Measurements from ENCODE around the gene PLXNA4.

The PLXNA4 gene

DNA sequence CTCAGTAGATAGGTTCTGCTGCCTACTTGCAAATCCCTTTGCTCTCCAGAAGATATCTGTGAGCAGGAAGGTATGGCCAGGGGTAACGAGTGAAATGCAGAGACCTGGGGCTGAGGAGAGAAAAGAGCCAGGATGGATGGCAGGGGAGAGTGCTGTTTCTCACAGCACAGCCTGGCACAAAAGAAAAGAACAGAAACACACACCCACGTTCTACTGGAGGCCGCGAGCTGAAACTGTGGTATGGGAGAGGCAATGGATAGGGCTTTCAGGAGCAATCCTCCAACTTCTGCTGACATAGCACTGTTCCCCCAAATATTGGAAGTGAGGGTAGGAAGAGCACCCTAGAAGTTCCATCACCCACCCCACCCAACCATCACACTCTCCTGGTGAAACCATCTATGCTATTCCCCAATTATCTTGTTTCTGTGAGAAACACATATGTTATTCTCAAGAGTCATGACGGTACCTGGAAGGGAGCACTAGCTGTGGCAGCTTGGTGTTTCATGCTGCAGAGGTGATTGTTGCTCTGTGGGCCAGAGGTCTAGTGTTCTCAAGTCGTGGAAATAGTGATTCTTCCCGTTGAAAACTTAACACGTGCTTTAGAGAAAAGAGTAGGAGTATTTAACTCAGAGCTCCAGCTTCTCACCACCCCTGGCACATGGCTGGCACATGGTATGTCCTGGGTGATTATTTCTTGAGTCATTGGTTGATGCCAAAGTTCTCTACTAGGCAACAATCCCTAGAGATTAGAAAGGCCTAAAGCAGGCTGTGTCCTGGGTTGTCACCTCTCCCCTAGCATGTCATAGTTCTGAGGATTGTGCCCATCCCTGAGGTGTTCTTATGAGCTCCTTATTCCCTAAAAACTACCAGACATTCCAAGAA is 198.3 kb downstream of the PLXNA4 start:
- no peaks in the 10 kb centered on the region for H3K9me2 ChIP-seq (replicated peaks; ENCODE audit: control insufficient read depth, low read length)
- no peaks in the 10 kb centered on the region for H3K79me2 ChIP-seq (ENCODE audit: control insufficient read depth, low read length)
- no peaks in the 10 kb centered on the region for H4K20me1 ChIP-seq (ENCODE audit: control insufficient read depth, insufficient read depth, low read depth, low read length)
- no peak overlapping the region for H3K4me3 ChIP-seq (ENCODE audit: low read length)
- H3K27me3 ChIP-seq (ENCODE audit: control insufficient read depth, low read length), result no peaks in the 10 kb centered on the region; the same call in 1 of the 2 replicates
- no peaks in the 10 kb centered on the region for H3K4me1 ChIP-seq (ENCODE audit: control insufficient read depth, low read length)
- no peaks in the 10 kb centered on the region for H3K9me3 ChIP-seq (ENCODE audit: control insufficient read depth, insufficient read depth, low read length)
- no peaks in the 10 kb centered on the region for H3K36me3 ChIP-seq (ENCODE audit: control insufficient read depth, low read length)
- no peak overlapping the region for H3K27ac ChIP-seq (ENCODE audit: low read depth, low read length)
- no peak for TF ChIP-seq EZH2phosphoT487 (IDR thresholded peaks at IDR 0.05; ENCODE audit: borderline replicate concordance, low read length)
- TF ChIP-seq, protein P1, sequence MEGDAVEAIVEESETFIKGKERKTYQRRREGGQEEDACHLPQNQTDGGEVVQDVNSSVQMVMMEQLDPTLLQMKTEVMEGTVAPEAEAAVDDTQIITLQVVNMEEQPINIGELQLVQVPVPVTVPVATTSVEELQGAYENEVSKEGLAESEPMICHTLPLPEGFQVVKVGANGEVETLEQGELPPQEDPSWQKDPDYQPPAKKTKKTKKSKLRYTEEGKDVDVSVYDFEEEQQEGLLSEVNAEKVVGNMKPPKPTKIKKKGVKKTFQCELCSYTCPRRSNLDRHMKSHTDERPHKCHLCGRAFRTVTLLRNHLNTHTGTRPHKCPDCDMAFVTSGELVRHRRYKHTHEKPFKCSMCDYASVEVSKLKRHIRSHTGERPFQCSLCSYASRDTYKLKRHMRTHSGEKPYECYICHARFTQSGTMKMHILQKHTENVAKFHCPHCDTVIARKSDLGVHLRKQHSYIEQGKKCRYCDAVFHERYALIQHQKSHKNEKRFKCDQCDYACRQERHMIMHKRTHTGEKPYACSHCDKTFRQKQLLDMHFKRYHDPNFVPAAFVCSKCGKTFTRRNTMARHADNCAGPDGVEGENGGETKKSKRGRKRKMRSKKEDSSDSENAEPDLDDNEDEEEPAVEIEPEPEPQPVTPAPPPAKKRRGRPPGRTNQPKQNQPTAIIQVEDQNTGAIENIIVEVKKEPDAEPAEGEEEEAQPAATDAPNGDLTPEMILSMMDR (IDR thresholded peaks at IDR 0.05; ENCODE audit: low read depth, low read length, poor library complexity, severe bottlenecking), result no peak
- no peaks in the 10 kb centered on the region for H3F3A ChIP-seq (ENCODE audit: control insufficient read depth, insufficient read depth)
- H3K4me2 ChIP-seq (ENCODE audit: low read length), result no peak overlapping the region

DNA sequence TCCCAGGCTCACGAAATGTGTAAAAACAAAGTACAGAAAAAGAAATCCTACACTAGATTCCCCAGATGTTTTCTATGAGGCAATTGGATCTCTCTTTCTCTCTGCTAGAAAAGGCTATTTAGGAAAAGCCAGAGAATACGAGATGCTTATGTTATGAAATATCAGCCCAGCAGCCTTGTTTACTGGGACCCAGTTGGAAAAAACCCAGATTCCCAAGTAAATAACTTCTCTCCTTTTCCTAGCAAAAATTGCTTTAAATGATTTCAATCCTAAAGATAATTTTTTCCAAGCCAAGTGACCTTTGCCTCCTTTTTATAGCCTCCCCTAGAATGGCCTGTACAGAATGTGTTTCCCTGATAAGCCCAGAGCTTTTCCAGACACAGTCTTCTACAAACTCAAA is 199.3 kb downstream of the PLXNA4 start:
- no peak overlapping the region for H3K4me3 ChIP-seq (ENCODE audit: low read length)
- H3K4me1 ChIP-seq (ENCODE audit: control insufficient read depth, low read length), result no peaks in the 10 kb centered on the region
- H3K27me3 ChIP-seq (ENCODE audit: control insufficient read depth, low read length), result no peaks in the 10 kb centered on the region; the same call in 1 of the 2 replicates
- H3K36me3 ChIP-seq (ENCODE audit: control insufficient read depth, low read length), result no peaks in the 10 kb centered on the region
- no peaks in the 10 kb centered on the region for H3K9me3 ChIP-seq (ENCODE audit: control insufficient read depth, insufficient read depth, low read length)
- no peaks in the 10 kb centered on the region for H3K79me2 ChIP-seq (ENCODE audit: control insufficient read depth, low read length)
- H3K27ac ChIP-seq (ENCODE audit: low read depth, low read length), result no peak overlapping the region
- no peaks in the 10 kb centered on the region for H4K20me1 ChIP-seq (ENCODE audit: control insufficient read depth, insufficient read depth, low read depth, low read length)
- no peak overlapping the region for H3K4me2 ChIP-seq (ENCODE audit: low read length)
- no peaks in the 10 kb centered on the region for H3K9me2 ChIP-seq (replicated peaks; ENCODE audit: control insufficient read depth, low read length)
- no peaks in the 10 kb centered on the region for H3F3A ChIP-seq (ENCODE audit: control insufficient read depth, insufficient read depth)
- TF ChIP-seq, protein P1 (IDR thresholded peaks at IDR 0.05; ENCODE audit: low read depth, low read length, poor library complexity, severe bottlenecking), result no peak
- no peak for TF ChIP-seq EZH2phosphoT487 (IDR thresholded peaks at IDR 0.05; ENCODE audit: borderline replicate concordance, low read length)

DNA sequence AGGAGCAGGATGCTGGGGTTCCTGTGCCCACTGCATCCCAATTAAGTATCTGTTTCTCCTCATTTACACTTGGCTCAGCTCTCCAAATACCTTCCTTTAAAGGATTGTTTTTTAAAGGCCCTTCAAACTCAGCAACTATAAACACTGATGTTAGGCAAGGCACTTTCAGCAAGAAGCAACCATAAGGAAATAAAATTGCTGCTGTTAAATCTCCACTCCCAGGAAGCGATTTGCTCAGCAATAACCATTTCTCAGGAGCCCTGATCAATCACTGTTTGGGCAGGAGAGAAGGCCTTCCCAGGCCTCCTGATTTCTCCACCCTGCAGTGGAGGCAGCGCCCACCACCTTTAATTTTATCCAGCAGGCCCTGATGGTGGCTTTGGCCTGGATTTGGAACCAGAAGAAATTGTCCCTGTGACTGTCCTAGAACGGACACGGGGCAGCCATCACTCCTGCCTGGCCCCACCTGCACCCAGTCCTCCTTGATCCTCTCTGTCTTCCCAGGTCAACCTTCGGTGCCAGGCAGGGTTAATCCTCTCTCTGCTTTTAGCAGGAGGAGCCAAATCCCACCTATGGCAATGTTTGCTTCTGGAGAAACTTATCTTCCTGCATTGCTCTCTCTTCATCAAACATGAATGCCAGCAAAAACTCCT is 199.8 kb downstream of the PLXNA4 start:
- Histone ChIP-seq H3K79me2 (ENCODE audit: control insufficient read depth, low read length) (no peaks in the 10 kb centered on the region), H3K36me3 (ENCODE audit: control insufficient read depth, low read length) (no peaks in the 10 kb centered on the region), H4K20me1 (ENCODE audit: control insufficient read depth, insufficient read depth, low read depth, low read length) (no peaks in the 10 kb centered on the region), H3K4me3 (ENCODE audit: low read length) (no peak overlapping the region), H3F3A (ENCODE audit: control insufficient read depth, insufficient read depth) (no peaks in the 10 kb centered on the region), H3K9me3 (ENCODE audit: control insufficient read depth, insufficient read depth, low read length) (no peaks in the 10 kb centered on the region), H3K27ac (ENCODE audit: low read depth, low read length) (no peak overlapping the region), H3K4me1 (ENCODE audit: control insufficient read depth, low read length) (no peaks in the 10 kb centered on the region), H3K27me3 (ENCODE audit: control insufficient read depth, low read length) (no peaks in the 10 kb centered on the region), H3K4me2 (ENCODE audit: low read length) (no peak overlapping the region), H3K9me2 (replicated peaks; ENCODE audit: control insufficient read depth, low read length) (no peaks in the 10 kb centered on the region)
- TF ChIP-seq, protein P1 (IDR thresholded peaks at IDR 0.05; ENCODE audit: low read depth, low read length, poor library complexity, severe bottlenecking), result no peak
- no peak for TF ChIP-seq EZH2phosphoT487 (IDR thresholded peaks at IDR 0.05; ENCODE audit: borderline replicate concordance, low read length)

All from DOHH2 (cell line).